DOHH2 (cell line): Measurements from ENCODE around the gene FTCD.

Source experiments
- EZH2phosphoT487 ChIP-seq: fragments of 200-600 bp; sonication (generic); IDR thresholded peaks from 2 replicates; pipeline ENCODE4 v1.6.1; 2017; ENCODE audit warnings: borderline replicate concordance, mild to moderate bottlenecking, antibody characterized with exemption, low read length, moderate library complexity, mixed read lengths
- TF ChIP-seq, protein P1 (sequence below): fragments of 200-600 bp; sonication (generic); IDR thresholded peaks from one replicate; pipeline ENCODE4 v1.5.1; 2014; ENCODE audit warnings: antibody characterized with exemption, mild to moderate bottlenecking, low read depth, low read length; ENCODE audit not compliant: poor library complexity, severe bottlenecking

GRCh38 chr21:46161633-46162592, 6.5 kb upstream of the FTCD start:
- TF ChIP-seq, protein P1, sequence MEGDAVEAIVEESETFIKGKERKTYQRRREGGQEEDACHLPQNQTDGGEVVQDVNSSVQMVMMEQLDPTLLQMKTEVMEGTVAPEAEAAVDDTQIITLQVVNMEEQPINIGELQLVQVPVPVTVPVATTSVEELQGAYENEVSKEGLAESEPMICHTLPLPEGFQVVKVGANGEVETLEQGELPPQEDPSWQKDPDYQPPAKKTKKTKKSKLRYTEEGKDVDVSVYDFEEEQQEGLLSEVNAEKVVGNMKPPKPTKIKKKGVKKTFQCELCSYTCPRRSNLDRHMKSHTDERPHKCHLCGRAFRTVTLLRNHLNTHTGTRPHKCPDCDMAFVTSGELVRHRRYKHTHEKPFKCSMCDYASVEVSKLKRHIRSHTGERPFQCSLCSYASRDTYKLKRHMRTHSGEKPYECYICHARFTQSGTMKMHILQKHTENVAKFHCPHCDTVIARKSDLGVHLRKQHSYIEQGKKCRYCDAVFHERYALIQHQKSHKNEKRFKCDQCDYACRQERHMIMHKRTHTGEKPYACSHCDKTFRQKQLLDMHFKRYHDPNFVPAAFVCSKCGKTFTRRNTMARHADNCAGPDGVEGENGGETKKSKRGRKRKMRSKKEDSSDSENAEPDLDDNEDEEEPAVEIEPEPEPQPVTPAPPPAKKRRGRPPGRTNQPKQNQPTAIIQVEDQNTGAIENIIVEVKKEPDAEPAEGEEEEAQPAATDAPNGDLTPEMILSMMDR: no peak
- TF ChIP-seq EZH2phosphoT487: no peak
